ENCODE measurements around the gene SSB. TPM values are rescaled to one million over a fixed set of nuclear protein-coding genes. Genes with fewer than 3 reads are reported as not detected.
"Not testable (repeated sequence)": the region's sequence is repeated elsewhere in the genome, so short reads cannot be mapped to it uniquely, and the experiment has no call there.

The SSB gene
- total and polyA plus RNA-seq, 3 experiments from 2014 or later: 101 to 153 (median 113) TPM

DNA sequence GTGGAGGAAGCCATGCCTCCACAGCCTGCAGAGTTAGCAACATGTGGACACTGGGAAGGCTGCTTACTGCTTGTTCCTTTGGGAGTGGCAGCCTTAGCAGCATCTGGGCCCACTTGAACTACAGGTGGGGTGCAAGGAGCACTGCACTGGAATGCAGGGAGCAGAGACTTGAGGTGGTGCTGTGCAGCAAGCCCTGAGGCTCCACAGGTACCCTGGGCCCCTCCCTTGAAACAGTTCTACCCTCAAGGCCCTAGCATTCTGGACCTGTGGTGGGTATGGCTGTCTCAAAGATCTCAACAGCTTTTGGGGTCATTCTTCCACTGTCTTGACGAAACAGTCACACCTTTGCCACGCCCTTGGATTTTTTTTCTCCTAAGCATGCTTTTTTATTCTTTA, 42.1 kb downstream of the SSB start:
- no peaks in the 10 kb centered on the region for H3K27me3 ChIP-seq (ENCODE audit: insufficient read depth, low read length, poor library complexity, severe bottlenecking)
- no peaks in the 10 kb centered on the region for H3K9me3 ChIP-seq (ENCODE audit: low read length)
- Mint-ChIP-seq H3K4me3 (no peak overlapping the region), H3K9me3 (no peaks in the 10 kb centered on the region), H3K36me3 (peaks cover 0 to 18% (median 8%) of the 10 kb centered on the region in 3 donors), H3K27ac (no peak overlapping the region), H3K27me3 (no peaks in the 10 kb centered on the region), H3K4me1 (peaks cover 42 to 78% (median 63%) of the 10 kb centered on the region in 3 donors)
- ChIA-PET POLR2A (no interaction called here), CTCF (no interaction called here)
- DNase-seq: no peak
- no peak overlapping the region for H3K4me3 ChIP-seq (ENCODE audit: low read length)
- peaks cover 3% of the 10 kb centered on the region for H3K4me1 ChIP-seq (ENCODE audit: insufficient read depth, low read length)
- H3K27ac ChIP-seq (ENCODE audit: low read depth, low read length): peak overlapping the region; percentile 64
- no peaks in the 10 kb centered on the region for H3K36me3 ChIP-seq (ENCODE audit: insufficient read depth, low read length)

DNA sequence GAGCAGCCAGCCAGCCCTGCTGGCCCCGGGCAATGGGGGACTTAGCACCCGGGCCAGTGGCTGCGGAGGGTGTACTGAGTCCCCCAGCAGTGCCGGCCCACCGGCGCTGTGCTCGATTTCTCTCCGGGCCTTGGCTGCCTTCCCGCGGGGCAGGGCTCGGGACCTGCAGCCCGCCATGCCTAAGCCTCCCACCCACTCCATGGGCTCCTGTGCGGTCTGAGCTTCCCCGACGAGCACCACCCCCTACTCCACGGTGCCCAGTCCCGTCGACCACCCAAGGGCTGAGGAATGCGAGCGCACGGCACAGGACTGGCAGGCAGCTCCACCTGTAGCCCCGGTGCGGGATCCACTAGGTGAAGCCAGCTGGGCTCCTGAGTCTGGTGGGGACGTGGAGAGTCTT, 43.0 kb downstream of the SSB start:
- not testable (repeated sequence) for H3K27ac Mint-ChIP-seq

DNA sequence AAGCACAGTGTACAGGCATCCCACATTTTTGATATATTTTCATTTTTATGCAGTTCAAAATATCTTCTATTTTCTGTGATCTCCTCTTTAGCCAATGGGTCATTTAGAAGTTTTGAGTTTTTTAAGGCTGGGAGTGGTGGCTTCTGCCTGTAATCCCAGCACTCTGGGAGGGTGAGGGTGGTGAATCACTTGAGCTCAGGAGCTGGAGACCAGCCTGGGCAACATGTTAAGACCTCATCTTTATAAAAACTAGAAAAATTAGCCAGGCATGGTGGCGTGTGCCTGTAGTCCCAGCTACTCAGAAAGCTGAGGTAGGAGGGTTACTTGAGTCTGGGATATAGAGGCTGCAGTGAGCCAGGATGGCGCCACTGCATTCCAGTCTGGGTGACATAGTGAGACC, 46.3 kb downstream of the SSB start:
- Mint-ChIP-seq H3K4me3 (no peak overlapping the region), H3K4me1 (peaks cover 41 to 73% (median 70%) of the 10 kb centered on the region in 3 donors), H3K36me3 (peaks cover 8 to 32% (median 12%) of the 10 kb centered on the region in 3 donors), H3K9me3 (no peaks in the 10 kb centered on the region), H3K27ac (peak overlapping the region in 1 of 8 donors; percentile 18), H3K27me3 (no peaks in the 10 kb centered on the region)
- ChIA-PET POLR2A (no interaction called here), CTCF (no interaction called here)
- H3K27ac ChIP-seq (ENCODE audit: low read depth, low read length): no peak overlapping the region
- no peaks in the 10 kb centered on the region for H3K36me3 ChIP-seq (ENCODE audit: insufficient read depth, low read length)
- no peaks in the 10 kb centered on the region for H3K27me3 ChIP-seq (ENCODE audit: insufficient read depth, low read length, poor library complexity, severe bottlenecking)
- H3K4me3 ChIP-seq (ENCODE audit: low read length): no peak overlapping the region
- DNase-seq: no peak
- no peaks in the 10 kb centered on the region for H3K9me3 ChIP-seq (ENCODE audit: low read length)
- H3K4me1 ChIP-seq (ENCODE audit: insufficient read depth, low read length): peaks cover 10% of the 10 kb centered on the region

More for the DNA sequence above, 43.0 kb downstream of the SSB start:
- H3K36me3 ChIP-seq (ENCODE audit: insufficient read depth, low read length); H3K27me3 Mint-ChIP-seq; H3K9me3 ChIP-seq (ENCODE audit: low read length); H3K4me1 ChIP-seq (ENCODE audit: insufficient read depth, low read length); H3K9me3 Mint-ChIP-seq; H3K4me3 ChIP-seq (ENCODE audit: low read length); CTCF ChIA-PET; H3K27ac ChIP-seq (ENCODE audit: low read depth, low read length); H3K27me3 ChIP-seq (ENCODE audit: insufficient read depth, low read length, poor library complexity, severe bottlenecking); POLR2A ChIA-PET; H3K4me3 Mint-ChIP-seq; DNase-seq: not testable (repeated sequence)
- Mint-ChIP-seq H3K4me1 (peaks cover 44 to 76% (median 68%) of the 10 kb centered on the region in 3 donors), H3K36me3 (peaks cover 0 to 23% (median 7%) of the 10 kb centered on the region in 3 donors)

DNA sequence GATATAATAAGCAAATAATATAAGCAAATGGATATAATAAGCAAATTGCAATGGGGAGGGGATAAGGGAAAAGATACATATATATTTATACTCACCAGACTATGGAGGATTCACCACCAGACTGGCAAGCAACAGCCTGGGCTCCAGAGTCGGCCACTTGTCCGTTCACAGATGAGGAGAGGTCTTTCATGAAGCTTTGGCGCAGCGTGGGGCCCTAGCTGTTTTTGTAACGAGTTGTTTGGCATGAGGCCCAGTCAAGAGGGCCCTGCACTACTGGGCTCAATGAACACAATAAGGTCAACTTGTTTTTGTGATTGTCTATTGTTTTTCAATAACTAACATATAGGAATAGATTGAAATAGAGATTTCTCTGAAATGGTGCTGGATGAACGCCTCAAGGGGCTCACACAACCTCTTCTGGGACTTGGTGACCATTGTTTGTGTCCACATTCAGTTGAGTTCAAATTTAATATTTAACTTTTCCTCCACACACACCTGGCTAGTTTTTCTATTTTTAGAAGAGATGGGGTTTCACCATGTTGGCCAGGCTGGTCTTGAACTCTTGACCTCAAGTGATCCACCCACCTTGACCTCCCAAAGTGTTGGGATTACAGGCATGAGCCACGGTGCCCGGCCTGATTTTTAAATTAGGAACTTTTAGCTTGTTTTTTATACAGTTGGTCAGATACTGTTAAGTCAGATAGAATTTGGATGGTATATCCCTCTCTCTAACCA, 50.5 kb downstream of the SSB start:
- H3K4me1 ChIP-seq (ENCODE audit: insufficient read depth, low read length): peaks cover 11% of the 10 kb centered on the region
- DNase-seq; H3K27ac ChIP-seq (ENCODE audit: low read depth, low read length); CTCF ChIA-PET; H3K9me3 Mint-ChIP-seq; H3K4me3 ChIP-seq (ENCODE audit: low read length); H3K4me3 Mint-ChIP-seq; H3K9me3 ChIP-seq (ENCODE audit: low read length); H3K27me3 Mint-ChIP-seq; H3K27me3 ChIP-seq (ENCODE audit: insufficient read depth, low read length, poor library complexity, severe bottlenecking); H3K36me3 ChIP-seq (ENCODE audit: insufficient read depth, low read length): not testable (repeated sequence)
- peak overlapping the region in 1 of 8 donors; percentile 79 for H3K27ac Mint-ChIP-seq
- peaks cover 45 to 71% (median 63%) of the 10 kb centered on the region in 3 donors for H3K4me1 Mint-ChIP-seq
- POLR2A ChIA-PET: interaction anchor here (0.6 kb wide), 1 partner anchor 205 kb away, joined by 4 read pairs; no protein-coding TSS in a partner anchor
- H3K36me3 Mint-ChIP-seq: peaks cover 8 to 30% (median 9%) of the 10 kb centered on the region in 3 donors

DNA sequence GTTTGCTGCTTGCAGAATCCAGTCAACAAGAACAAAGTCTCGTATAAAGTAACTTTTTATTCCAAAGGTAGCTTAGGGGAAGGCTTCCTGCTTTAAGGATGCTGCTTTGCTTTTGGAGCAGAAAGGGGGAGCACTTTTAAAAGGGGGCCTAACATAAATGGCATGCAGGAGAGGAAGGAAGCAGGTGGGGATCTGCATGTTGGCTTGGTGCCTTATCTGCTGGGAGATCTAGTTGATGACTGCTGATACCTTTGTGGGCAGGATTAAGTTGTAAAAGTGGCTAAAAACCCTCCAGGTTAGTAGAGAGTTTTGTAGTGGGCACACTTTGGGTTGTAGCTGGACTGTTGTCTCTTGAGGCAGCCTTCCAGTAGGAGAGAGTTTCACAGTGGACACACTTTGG, 51.0 kb downstream of the SSB start:
- no peaks in the 10 kb centered on the region for H3K9me3 Mint-ChIP-seq
- peaks cover 44 to 68% (median 57%) of the 10 kb centered on the region in 3 donors for H3K4me1 Mint-ChIP-seq
- H3K27me3 Mint-ChIP-seq: no peaks in the 10 kb centered on the region
- H3K27ac ChIP-seq (ENCODE audit: low read depth, low read length): no peak overlapping the region
- H3K27me3 ChIP-seq (ENCODE audit: insufficient read depth, low read length, poor library complexity, severe bottlenecking): no peaks in the 10 kb centered on the region
- H3K9me3 ChIP-seq (ENCODE audit: low read length): no peaks in the 10 kb centered on the region
- peaks cover 8 to 29% (median 9%) of the 10 kb centered on the region in 3 donors for H3K36me3 Mint-ChIP-seq
- ChIA-PET CTCF (no interaction called here), POLR2A (interaction anchor here (0.6 kb wide), 1 partner anchor 205 kb away, joined by 4 read pairs; no protein-coding TSS in a partner anchor)
- peak overlapping the region in 4 of 7 donors; percentile 12 to 45 (median 24) for H3K4me3 Mint-ChIP-seq
- no peak overlapping the region for H3K4me3 ChIP-seq (ENCODE audit: low read length)
- no peaks in the 10 kb centered on the region for H3K36me3 ChIP-seq (ENCODE audit: insufficient read depth, low read length)
- no peak for DNase-seq
- H3K27ac Mint-ChIP-seq: peak overlapping the region in 2 of 8 donors; percentile 2 to 79
- H3K4me1 ChIP-seq (ENCODE audit: insufficient read depth, low read length): peaks cover 11% of the 10 kb centered on the region

DNA sequence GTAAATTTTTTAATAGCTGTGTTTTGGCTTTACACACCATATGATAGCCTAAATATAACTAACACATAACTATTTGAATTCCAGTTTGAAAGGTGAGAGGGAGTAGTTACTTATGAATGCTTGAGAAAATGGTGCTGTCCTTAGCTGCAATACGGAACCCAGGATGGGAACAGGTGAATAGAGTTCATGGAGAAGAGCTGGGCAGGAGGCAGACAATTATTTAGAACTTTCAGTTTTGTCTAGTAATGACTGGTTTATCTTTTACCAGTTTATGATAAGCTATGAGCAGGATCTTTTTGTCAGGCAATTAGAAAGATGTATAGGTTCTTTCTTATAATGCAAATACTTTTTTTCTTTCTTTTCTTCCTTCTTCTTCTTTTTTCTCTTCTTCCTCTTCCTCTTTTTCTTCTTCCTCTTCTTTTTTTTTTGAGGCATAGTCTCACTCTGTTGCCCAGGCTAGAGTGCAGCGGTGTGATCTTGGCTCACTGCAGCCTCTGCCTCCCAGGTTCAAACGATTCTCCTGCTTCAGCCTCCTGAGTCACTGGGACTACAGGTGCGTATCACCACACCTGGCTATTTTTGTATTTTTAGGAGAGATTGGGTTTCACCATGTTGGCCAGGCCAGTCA, 54.5 kb downstream of the SSB start:
- H3K4me1 Mint-ChIP-seq: peaks cover 30 to 40% (median 39%) of the 10 kb centered on the region in 3 donors
- Histone ChIP-seq H3K27ac (ENCODE audit: low read depth, low read length) (no peak overlapping the region), H3K9me3 (ENCODE audit: low read length) (no peaks in the 10 kb centered on the region), H3K36me3 (ENCODE audit: insufficient read depth, low read length) (no peaks in the 10 kb centered on the region), H3K4me1 (ENCODE audit: insufficient read depth, low read length) (peaks cover 11% of the 10 kb centered on the region), H3K27me3 (ENCODE audit: insufficient read depth, low read length, poor library complexity, severe bottlenecking) (no peaks in the 10 kb centered on the region), H3K4me3 (ENCODE audit: low read length) (no peak overlapping the region)
- no peaks in the 10 kb centered on the region for H3K27me3 Mint-ChIP-seq
- POLR2A ChIA-PET: no interaction called here
- CTCF ChIA-PET: no interaction called here
- peak overlapping the region in 5 of 8 donors; percentile 5 to 76 (median 44) for H3K27ac Mint-ChIP-seq
- peaks cover 0 to 2% (median 0%) of the 10 kb centered on the region in 5 donors for H3K9me3 Mint-ChIP-seq
- H3K4me3 Mint-ChIP-seq: no peak overlapping the region
- no peak for DNase-seq
- H3K36me3 Mint-ChIP-seq: peaks cover 8 to 25% (median 8%) of the 10 kb centered on the region in 3 donors

DNA sequence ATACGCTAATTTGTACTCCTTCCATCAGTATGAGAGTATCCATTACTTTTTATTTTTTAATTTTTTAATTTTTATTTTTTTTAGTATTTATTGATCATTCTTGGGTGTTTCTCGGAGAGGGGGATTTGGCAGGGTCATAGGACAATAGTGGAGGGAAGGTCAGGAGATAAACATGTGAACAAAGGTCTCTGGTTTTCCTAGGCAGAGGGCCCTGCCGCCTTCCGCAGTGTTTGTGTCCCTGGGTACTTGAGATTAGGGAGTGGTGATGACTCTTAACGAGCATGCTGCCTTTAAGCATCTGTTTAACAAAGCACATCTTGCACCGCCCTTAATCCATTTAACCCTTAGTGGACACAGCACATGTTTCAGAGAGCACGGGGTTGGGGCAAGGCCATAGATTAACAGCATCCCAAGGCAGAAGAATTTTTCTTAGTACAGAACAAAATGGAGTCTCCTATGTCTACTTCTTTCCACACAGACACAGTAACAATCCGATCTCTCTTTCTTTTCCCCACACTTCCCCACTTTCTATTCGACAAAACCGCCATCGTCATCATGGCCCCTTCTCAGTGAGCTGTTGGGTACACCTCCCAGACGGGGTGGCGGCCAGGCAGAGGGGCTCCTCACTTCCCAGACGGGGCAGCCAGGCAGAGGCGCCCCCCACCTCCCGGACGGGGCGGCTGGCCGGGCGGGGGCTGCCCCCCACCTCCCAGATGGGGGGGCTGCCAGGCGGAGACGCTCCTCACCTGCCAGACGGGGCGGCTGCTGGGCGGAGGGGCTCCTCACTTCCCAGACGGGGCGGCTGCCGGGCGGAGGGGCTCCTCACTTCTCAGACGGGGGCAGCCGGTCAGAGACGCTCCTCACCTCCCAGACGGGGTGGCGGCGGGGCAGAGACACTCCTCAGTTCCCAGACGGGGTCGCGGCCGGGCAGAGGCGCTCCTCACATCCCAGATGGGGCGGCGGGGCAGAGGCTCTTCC, 56.9 kb downstream of the SSB start:
- DNase-seq; H3K27me3 ChIP-seq (ENCODE audit: insufficient read depth, low read length, poor library complexity, severe bottlenecking); H3K4me3 ChIP-seq (ENCODE audit: low read length); CTCF ChIA-PET; H3K4me3 Mint-ChIP-seq; H3K27me3 Mint-ChIP-seq; H3K4me1 ChIP-seq (ENCODE audit: insufficient read depth, low read length); H3K36me3 ChIP-seq (ENCODE audit: insufficient read depth, low read length); POLR2A ChIA-PET; H3K9me3 ChIP-seq (ENCODE audit: low read length); H3K27ac ChIP-seq (ENCODE audit: low read depth, low read length); H3K9me3 Mint-ChIP-seq: not testable (repeated sequence)
- H3K36me3 Mint-ChIP-seq: peaks cover 0 to 18% (median 2%) of the 10 kb centered on the region in 3 donors
- peak overlapping the region in 1 of 8 donors; percentile 58 for H3K27ac Mint-ChIP-seq
- peaks cover 22 to 42% (median 32%) of the 10 kb centered on the region in 3 donors for H3K4me1 Mint-ChIP-seq

Data from CD8-positive, alpha-beta memory T cell (primary cell).